GM13976 (cell line): Measurements from ENCODE around the gene SLC2A14.
"Not testable (repeated sequence)": the region's sequence is repeated elsewhere in the genome, so short reads cannot be mapped to it uniquely, and the experiment has no call there.

Experiments
- DNase-seq: peaks from one replicate; pipeline ENCODE4 v3.0.0; 2012; ENCODE audit warnings: low spot score
- in situ Hi-C: fragments of 300-500 bp; cut with MboI; formaldehyde crosslinking; loops from one replicate; pipeline ENCODE4 v1.12.0; 2022; ENCODE audit warnings: low sequenced_read_pairs, mixed read lengths, inconsistent platforms; ENCODE audit not compliant: unreplicated experiment
- TF ChIP-seq, protein P1 (sequence below): IDR thresholded peaks from 2 replicates; pipeline ENCODE4 v1.5.1; 2012; ENCODE audit warnings: borderline replicate concordance, mild to moderate bottlenecking; ENCODE audit not compliant: insufficient read depth; ENCODE audit errors: extremely low read depth, missing control alignments, control extremely low read depth

Gene SLC2A14

DNA sequence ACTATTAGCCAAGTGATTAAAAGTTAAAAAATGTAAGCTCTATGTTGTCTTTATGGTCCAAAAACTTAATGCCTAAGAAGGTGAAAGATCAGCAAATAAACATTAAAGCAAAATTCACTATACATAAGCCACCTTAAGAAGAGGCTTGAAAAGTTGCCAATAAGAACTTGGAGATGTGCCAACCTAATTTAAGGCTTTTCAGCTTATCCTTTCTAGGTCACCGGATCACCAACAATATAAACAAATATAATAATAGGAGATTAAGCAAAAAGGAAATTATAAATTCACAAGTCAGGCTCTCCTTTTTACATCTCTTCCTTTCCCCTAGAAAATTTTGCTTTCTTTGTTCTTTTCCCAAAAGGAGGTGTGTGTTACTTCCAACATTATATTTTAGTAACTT lies 32.4 kb upstream of the SLC2A14 start:
- no peak for DNase-seq
- TF ChIP-seq, protein P1, sequence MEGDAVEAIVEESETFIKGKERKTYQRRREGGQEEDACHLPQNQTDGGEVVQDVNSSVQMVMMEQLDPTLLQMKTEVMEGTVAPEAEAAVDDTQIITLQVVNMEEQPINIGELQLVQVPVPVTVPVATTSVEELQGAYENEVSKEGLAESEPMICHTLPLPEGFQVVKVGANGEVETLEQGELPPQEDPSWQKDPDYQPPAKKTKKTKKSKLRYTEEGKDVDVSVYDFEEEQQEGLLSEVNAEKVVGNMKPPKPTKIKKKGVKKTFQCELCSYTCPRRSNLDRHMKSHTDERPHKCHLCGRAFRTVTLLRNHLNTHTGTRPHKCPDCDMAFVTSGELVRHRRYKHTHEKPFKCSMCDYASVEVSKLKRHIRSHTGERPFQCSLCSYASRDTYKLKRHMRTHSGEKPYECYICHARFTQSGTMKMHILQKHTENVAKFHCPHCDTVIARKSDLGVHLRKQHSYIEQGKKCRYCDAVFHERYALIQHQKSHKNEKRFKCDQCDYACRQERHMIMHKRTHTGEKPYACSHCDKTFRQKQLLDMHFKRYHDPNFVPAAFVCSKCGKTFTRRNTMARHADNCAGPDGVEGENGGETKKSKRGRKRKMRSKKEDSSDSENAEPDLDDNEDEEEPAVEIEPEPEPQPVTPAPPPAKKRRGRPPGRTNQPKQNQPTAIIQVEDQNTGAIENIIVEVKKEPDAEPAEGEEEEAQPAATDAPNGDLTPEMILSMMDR = no peak
- in situ Hi-C loops = no loop called here

DNA sequence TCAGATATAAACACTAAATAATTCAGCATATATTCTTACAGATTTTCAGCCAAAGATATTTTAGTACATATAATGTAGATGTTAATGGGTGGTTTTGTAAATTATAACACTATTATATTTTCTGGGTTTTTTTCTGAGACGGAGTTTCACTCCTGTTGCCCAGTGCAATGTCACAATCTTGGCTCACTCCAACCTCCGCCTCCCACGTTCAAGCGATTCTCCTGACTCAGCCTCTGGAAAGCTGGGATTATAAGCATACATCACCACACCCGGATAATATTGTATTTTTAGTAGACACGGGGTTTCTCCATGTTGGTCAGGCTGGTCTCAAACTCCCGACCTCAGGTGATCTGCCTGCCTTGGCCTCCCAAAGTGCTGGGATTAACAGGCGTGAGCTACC lies 29.7 kb upstream of the SLC2A14 start:
- in situ Hi-C loops, DNase-seq: not testable (repeated sequence)

DNA sequence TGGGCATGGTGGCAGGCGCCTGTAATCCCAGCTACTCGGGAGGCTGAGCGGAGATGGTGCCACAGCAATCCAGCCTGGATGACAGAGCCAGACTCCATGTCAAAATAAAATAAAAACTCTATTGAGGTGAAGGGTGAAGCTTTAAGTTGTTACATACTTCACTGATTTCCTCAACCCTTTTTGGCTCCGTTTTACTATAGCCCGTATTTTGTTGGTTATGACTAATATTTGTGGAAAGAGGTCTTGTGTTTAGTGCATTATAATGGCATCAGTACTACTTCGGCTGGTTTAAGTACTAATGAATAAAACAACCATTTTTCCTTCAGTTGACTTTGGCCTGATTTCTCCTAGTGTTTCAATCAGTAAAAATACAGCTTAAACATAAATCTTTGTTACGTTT lies 27.0 kb upstream of the SLC2A14 start:
- TF ChIP-seq, protein P1 = no peak
- DNase-seq = no peak
- in situ Hi-C loops = no loop called here

DNA sequence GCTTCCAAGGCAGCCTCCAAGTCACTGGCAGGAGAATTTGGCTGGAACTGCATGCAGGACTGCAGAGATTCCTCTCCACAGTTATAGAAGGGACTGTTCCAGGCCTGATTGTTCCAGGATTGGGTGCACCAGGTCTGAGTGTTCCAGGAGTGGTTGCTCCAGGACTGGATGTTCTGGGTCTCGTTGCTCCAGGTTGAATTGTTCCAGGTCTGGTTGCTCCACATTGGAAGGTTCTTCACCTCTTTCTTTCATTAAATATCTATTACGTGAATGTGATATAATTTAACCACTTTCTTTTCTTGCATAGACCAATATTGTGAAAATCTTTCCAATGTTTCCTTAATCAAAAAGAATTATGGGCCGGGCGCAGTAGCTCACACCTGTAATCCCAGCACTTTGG lies 24.0 kb upstream of the SLC2A14 start:
- DNase-seq, in situ Hi-C loops: not testable (repeated sequence)

DNA sequence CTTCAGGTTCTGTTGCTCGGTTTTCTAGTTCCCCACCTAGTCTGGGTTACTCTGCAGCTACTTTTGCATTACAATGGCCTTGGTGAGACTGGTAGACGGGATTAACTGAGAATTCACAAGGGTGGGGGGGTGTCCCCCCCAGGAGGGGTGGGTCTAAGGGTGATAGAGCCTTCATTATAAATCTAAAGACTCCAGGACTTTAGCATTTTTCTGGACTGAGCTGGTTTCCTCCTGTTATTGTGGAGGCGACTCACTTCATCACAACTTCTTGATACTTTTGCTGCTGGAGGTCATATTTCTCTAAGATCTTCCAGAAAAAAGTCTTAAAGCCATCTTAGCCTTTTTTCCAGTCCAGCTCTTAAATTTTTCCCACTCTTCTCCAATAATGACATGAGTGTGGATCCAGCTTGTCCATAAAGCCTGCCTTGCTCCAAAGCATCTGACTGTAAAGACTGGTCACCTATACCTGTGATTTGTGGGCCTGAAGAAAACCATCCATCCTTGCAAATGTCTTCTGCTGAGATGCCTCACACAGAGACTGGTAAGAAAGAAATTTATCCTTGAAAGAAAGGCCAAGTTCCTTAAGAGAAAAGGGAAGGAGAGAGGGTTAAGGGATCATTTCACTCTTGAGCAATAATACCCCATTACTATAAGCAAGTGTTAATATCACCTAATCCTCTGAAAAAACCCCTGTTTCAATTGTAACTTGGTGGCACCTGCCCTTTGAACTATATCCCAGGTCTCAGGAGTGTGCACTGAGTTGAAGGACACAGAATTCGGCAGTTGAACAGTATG lies 19.7 kb upstream of the SLC2A14 start:
- in situ Hi-C loops = no loop called here
- TF ChIP-seq, protein P1 = no peak

DNA sequence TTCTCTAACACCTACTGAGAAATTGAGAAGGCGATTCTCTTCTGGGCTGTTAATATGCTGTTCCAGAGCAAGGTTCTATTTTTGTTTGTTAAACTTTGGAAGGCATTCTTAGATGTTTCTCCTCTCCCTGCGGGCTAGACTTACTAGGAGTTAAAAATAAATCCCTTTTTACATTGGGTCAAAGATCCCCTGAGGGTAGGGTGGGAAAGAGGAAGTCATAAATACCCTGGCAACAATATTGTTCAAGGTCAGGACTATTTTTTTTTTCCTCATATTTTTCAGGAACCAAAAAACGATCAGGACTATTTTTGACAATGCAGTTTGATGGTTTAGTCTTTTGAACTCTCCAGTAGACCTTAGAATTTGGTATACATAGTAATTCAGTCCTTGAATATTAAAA lies 12.0 kb upstream of the SLC2A14 start:
- TF ChIP-seq, protein P1 = no peak
- in situ Hi-C loops = no loop called here
- DNase-seq = no peak

More for the DNA sequence above, 19.7 kb upstream of the SLC2A14 start:
- DNase-seq = no peak

DNA sequence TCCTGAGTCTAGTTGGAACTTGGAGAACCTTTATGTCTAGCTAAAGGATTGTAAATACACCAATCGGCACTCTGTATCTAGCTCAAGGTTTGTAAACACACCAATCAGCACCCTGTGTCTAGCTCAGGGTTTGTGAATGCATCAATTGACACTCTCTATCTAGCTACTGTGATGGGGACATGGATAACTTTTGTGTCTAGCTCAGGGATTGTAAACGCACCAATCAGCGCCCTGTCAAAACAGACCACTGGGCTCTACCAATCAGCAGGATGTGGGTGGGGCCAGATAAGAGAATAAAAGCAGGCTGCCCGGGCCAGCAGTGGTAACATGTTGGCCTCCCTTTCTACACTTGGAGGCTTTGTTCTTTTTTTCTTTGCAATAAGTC lies 9.0 kb upstream of the SLC2A14 start:
- DNase-seq, in situ Hi-C loops: not testable (repeated sequence)

DNA sequence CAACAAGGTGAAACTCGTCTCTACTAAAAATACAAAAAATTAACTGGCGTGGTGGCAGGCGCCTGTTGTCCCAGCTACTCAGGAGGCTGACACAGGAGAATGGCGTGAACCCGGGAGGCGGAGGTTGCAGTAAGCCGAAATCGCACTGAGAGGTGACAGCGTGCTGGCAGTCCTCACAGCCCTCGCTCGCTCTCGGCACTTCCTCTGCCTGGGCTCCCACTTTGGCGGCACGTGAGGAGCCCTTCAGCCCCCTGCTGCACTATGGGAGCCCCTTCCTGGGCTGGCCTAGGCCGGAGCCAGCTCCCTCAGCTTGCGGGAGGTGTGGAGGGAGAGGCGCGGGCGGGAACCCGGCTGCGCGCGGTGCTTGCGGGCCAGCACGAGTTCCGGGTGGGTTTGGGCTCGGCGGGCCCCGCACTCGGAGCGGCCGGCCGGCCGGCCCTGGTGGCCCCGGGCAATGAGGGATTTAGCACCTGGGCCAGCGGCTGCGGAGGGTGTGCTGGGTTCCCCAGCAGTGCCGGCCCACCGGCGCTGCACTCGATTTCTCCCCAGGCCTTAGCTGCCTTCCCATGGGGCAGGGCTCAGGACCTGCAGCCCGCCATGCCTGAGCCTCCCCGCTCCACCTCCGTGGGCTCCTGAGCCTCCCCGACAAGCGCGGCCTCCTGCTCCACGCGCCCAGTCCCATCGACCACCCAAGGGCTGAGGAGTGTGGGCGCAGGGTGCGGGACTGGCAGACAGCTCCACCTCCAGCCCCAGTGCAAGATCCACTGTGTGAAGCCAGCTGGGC lies 8.4 kb upstream of the SLC2A14 start:
- in situ Hi-C loops = not testable (repeated sequence)

More for the DNA sequence above, 8.4 kb upstream of the SLC2A14 start:
- DNase-seq = not testable (repeated sequence)
